Epidermal melanocyte (primary cell): ENCODE results near the gene SYT17.

ENCODE experiments used
- DNase-seq: peaks from one replicate; pipeline ENCODE4 v3.0.0; 2011; ENCODE audit warnings: low spot score; ENCODE audit not compliant: insufficient read length

SYT17 gene

DNA sequence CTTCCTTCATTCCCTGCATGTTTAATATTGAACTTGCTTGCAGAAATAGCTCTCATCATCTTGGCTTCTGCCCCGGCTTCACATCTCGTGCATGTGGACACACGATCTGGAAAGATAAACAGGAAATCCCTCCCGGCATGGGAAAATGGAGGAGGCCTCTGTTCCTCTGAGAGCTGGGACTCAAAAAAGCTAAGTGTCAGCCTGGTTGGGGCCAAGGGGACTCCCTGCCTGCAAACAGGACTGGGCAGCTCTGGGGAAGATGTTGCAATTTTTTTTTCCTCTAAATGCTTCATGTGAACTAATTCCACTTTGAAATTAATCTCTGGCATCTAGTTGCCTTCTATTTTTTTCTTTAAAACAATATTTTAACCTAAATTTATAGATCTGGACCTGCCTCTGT is 29.4 kb upstream of the SYT17 start:
- DNase-seq = peak; percentile 76

DNA sequence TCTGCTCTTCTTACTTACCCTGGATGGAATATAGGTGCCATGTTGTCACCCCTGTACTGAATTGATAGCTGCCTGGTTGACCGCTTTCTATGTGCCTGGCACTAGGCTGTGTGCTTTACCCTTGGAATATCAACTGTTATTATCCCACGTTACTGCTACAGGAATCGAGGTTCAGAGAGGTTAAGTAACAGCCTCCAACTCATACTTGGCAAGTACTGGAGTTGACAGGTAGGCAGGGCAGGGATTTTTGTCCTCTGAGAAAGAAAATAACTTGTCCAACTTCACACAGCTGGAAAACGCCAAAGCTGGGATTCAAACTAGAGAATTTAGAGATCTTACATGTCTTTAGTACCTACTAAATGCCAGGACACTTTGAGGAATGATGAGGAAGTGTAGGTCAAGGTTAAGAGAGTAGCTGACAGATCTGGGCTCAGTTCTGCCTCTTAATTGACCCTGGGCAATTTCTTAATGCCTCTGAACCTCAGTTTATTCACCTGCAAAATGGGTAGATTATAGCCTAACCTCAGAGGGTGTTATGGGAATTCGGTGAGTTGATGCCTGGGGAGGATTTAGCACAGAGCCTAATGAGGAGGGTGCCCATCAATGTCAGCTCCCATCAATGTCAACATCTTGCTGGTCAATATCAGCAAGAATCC is 28.5 kb upstream of the SYT17 start:
- DNase-seq = no peak

GRCh38 chr16:19140396-19140795 is 27.6 kb upstream of the SYT17 start:
- no peak for DNase-seq

GRCh38 chr16:19142939-19143598 is 25.0 kb upstream of the SYT17 start:
- no peak for DNase-seq

DNA sequence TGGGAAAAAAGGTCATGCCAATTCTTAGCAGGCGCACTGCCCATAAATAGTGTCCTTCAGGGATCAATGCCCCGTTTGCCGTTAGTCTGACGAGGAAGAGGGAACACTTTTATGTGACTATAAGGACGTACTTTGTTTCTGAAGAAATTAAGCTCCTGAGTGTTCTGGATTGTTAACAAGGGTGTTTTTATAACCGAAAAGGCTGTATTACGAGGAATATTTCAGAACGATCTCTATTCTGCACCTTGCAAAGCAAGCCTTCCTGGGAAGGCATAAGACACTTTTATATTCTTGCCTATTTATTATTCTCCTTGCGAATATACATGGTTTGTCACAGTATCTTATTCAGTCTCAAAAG is 24.5 kb upstream of the SYT17 start:
- no peak for DNase-seq

- DNase-seq = no peak
Measured at GRCh38 chr16:19145010-19145409, 23.0 kb upstream of the SYT17 start.

GRCh38 chr16:19147126-19147525 is 20.9 kb upstream of the SYT17 start:
- no peak for DNase-seq

DNA sequence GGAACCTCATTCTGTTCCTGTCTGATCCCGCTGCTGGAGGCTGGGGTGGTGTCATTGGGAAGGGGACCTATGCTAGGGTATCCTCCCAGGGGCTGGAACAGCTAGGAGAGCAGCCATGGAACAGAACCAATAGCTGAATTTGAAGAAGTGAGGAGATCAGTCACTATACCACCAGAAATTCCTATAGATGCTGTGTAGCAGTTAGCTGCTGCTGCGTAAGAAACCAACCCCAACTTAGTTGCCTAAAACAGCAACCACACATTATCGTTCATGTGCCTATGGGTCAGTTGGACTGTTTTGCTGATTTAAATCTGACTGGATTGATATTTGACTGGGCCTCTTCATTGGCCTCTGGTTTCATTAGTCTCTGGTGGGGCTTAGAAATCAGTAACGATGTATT is 20.4 kb upstream of the SYT17 start:
- DNase-seq = no peak

DNA sequence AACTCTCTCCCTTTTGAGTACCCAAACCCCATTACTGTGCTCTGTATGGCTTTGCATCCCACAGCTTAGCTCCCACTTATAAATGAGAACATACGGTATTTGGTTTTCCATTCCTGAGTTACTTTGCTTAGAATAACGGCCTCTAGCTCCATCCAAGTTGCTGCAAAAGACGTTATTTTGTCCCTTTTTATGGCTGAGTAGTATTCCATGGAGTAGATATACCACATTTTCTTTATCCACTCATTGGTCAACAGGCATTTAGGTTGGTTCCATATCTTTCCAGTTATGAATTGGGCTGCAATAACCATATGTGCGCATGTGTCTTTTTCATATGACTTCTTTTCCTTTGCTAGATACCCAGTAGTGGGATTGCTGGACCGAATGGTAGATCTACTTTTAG is 19.9 kb upstream of the SYT17 start:
- DNase-seq = no peak

DNA sequence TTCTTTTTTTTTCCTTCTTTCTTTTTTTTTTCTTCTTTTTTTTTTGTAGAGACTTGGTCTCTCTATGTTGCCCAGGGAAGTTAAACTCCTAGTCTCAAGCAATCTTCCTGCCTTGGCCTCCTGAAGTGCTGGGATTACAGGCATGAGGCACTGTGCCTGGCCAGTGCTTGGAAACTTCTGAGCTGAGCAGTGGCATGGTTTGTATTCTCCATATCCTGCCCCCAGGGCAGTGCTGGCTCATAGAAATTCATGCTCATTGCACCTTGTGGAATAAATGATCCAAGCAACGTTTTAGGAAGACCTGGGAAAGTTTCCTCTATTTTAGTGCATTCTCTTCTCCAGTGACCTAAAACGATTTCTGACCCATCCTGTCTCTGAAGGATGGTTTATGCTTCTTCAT is 16.7 kb upstream of the SYT17 start:
- no peak for DNase-seq

- DNase-seq = no peak
Measured at GRCh38 chr16:19152042-19152441, 16.0 kb upstream of the SYT17 start.

- DNase-seq = no peak
Measured at GRCh38 chr16:19153876-19154275, 14.2 kb upstream of the SYT17 start.

DNA sequence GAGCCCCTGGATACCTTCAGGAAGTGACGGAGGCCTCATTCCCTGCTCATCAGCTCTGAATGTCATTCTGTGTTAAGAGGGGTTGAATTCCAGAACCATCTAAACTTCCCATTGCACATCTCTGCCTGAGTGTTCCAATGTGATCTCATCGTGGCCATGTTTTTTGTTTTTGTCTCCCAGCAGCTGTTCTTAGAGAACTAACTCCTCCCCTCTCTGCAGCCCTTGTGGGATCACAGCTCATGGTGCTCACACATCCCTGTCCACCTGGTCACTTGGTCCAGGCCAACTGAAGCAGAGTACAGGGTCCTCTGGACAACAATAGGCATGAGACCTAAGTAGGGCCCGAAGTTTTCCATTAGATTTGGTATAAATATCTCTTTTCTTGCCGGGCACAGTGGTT is 6.0 kb upstream of the SYT17 start:
- DNase-seq = no peak

- DNase-seq = no peak
Measured at GRCh38 chr16:19163215-19163614, 4.8 kb upstream of the SYT17 start.

GRCh38 chr16:19164285-19164684 is 3.8 kb upstream of the SYT17 start:
- DNase-seq = no peak

DNA sequence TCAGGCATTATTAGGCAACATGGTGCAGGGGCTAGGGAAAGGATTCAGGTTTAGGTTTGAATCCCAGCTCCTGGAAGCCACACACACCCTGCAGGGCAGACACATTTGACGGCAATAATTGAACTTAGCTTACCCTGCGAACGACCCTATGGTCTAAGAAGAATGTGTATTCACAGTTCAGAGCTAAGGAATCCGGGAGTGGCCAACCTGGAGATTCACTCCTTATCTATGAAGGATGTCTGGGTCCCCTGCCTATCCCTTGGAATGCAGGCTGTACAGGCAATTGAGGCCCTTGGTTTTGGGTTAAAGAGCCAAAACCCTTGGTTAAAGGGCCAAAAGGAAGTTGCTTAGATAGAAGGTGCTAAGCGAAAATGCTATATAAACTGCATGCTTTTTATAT is 2.9 kb upstream of the SYT17 start:
- DNase-seq = no peak

- no peak for DNase-seq
Measured at GRCh38 chr16:19166500-19166899, 1.5 kb upstream of the SYT17 start.

- no peak for DNase-seq
Measured at GRCh38 chr16:19168371-19169081, 486 bp downstream of the SYT17 start.

GRCh38 chr16:19169082-19169639 is 1.1 kb downstream of the SYT17 start:
- no peak for DNase-seq

DNA sequence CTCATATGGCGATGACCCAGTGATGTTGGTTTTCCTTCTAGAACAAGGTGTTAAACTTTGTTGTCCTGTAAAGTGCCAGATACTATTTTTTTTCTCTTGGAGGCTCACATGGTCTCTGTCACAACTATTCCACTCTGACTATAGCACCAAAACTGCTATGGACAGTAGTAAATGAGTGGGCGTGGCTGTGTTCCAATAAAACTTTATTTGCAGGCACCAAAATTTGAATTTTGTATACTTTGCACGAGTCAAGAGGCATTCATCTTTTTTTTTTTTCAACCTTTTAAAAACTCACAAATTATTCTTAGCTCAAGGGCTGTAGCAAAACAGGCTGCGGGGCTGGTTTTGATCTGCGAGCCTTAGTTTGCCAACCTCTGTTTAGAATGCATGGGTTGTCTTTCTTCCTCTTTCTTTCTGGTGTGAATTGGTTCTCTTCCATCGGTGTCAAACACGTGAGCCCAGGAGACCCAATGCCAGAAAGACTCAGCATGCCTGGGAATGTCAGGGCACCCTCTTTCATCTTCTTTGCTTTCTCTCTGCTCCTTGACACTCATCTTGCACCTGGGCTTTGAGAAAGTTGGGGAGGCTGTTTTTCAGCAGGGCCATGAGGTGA is 2.1 kb downstream of the SYT17 start:
- DNase-seq = no peak

GRCh38 chr16:19172098-19172780 is 4.2 kb downstream of the SYT17 start:
- no peak for DNase-seq

- no peak for DNase-seq
Measured at GRCh38 chr16:19173059-19173458, 5.0 kb downstream of the SYT17 start.
